SK-N-SH treated with all-trans-retinoic acid at 6 μM for 48 hours (cell line): Measurements from ENCODE around the gene ZNF559.

Experiments used
- ARNTL ChIP-seq: fragments of 450-650 bp; formaldehyde crosslinking; IDR thresholded peaks from 2 replicates; pipeline ENCODE4 v1.5.0; 2020; ENCODE audit warnings: low read depth, mild to moderate bottlenecking, moderate library complexity, borderline replicate concordance
- BACH2 ChIP-seq: fragments of 250-450 bp; sonication (Bioruptor Pico); IDR thresholded peaks from 2 replicates; pipeline ENCODE4 v1.9.0; 2021; ENCODE audit warnings: mild to moderate bottlenecking, borderline replicate concordance
- CSRNP3 ChIP-seq: fragments of 250-450 bp; sonication (Bioruptor Pico); IDR thresholded peaks from 2 replicates; pipeline ENCODE4 v1.5.1; 2021; ENCODE audit warnings: mild to moderate bottlenecking, moderate library complexity
- GLIS3 ChIP-seq: fragments of 250-450 bp; sonication (Bioruptor Pico); IDR thresholded peaks from 2 replicates; pipeline ENCODE4 v1.5.0; 2020; ENCODE audit warnings: mild to moderate bottlenecking, moderate library complexity
- OSR1 ChIP-seq: fragments of 250-450 bp; sonication (Bioruptor Pico); IDR thresholded peaks from 2 replicates; pipeline ENCODE4 v1.8.0; 2022; ENCODE audit warnings: moderate library complexity, mild to moderate bottlenecking, inconsistent platforms
- RARB ChIP-seq: fragments of 250-450 bp; sonication (Bioruptor Pico); IDR thresholded peaks from 2 replicates; pipeline ENCODE4 v1.8.0; 2021; ENCODE audit warnings: mild to moderate bottlenecking, moderate library complexity
- ZFP30 ChIP-seq: fragments of 450-650 bp; formaldehyde crosslinking; IDR thresholded peaks from 2 replicates; pipeline ENCODE4 v1.5.0; 2022; ENCODE audit warnings: mild to moderate bottlenecking, moderate library complexity
- ZNF8 ChIP-seq: fragments of 450-650 bp; formaldehyde crosslinking; IDR thresholded peaks from 2 replicates; pipeline ENCODE4 v1.5.0; 2020; ENCODE audit warnings: mild to moderate bottlenecking, moderate library complexity
- TF ChIP-seq, protein P1 (sequence below): fragments of 250-450 bp; sonication (Bioruptor Pico); IDR thresholded peaks from 2 replicates; pipeline ENCODE4 v1.8.0; 2020; ENCODE audit warnings: mild to moderate bottlenecking, moderate library complexity, borderline replicate concordance
- TF ChIP-seq, protein P2 (sequence below): fragments of 250-450 bp; sonication (Bioruptor Pico); IDR thresholded peaks from 2 replicates; pipeline ENCODE4 v1.5.1; 2020; ENCODE audit warnings: low read depth, mild to moderate bottlenecking, moderate library complexity

DNA sequence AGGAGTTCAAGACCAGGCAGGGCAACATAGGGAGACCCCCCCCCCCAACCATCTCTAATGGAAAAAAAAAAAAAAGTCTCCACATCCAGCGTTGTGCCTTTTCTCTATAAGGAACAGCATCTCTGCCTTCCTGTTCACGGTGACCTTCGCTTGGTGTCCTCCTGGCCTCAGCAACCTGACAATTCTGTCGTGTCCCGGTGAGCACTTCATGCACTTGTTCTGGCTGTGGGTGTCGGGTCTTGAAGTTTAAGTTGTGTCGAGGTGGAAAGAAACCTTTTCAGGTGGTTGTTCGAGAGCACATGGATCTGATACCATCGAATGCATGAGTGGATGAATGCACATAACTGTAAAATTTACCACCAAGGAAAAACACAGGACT, 594 bp downstream of the ZNF559 start:
- TF ChIP-seq ZNF8 (no peak), GLIS3 (no peak), ZFP30 (no peak), ARNTL (CRISPR knock-in tag) (no peak), CSRNP3 (CRISPR knock-in tag) (no peak), BACH2 (no peak), RARB (CRISPR knock-in tag) (no peak), OSR1 (CRISPR knock-in tag) (no peak)
- TF ChIP-seq, protein P1, sequence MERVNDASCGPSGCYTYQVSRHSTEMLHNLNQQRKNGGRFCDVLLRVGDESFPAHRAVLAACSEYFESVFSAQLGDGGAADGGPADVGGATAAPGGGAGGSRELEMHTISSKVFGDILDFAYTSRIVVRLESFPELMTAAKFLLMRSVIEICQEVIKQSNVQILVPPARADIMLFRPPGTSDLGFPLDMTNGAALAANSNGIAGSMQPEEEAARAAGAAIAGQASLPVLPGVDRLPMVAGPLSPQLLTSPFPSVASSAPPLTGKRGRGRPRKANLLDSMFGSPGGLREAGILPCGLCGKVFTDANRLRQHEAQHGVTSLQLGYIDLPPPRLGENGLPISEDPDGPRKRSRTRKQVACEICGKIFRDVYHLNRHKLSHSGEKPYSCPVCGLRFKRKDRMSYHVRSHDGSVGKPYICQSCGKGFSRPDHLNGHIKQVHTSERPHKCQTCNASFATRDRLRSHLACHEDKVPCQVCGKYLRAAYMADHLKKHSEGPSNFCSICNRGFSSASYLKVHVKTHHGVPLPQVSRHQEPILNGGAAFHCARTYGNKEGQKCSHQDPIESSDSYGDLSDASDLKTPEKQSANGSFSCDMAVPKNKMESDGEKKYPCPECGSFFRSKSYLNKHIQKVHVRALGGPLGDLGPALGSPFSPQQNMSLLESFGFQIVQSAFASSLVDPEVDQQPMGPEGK (CRISPR knock-in tag), result no peak
- TF ChIP-seq, protein P2, sequence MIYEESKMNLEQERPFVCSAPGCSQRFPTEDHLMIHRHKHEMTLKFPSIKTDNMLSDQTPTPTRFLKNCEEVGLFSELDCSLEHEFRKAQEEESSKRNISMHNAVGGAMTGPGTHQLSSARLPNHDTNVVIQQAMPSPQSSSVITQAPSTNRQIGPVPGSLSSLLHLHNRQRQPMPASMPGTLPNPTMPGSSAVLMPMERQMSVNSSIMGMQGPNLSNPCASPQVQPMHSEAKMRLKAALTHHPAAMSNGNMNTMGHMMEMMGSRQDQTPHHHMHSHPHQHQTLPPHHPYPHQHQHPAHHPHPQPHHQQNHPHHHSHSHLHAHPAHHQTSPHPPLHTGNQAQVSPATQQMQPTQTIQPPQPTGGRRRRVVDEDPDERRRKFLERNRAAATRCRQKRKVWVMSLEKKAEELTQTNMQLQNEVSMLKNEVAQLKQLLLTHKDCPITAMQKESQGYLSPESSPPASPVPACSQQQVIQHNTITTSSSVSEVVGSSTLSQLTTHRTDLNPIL (CRISPR knock-in tag), result no peak
